ENCODE measurements around the gene JAK3. TPM values are rescaled to one million over a fixed set of nuclear protein-coding genes. Genes with fewer than 3 reads are reported as not detected.

Gene JAK3
- total and polyA plus RNA-seq, 2 of the 13 experiments (the other 11 are each of a cell fraction or from before 2014, with no cell fraction given), result 3.4 to 18.6 TPM

- TF ChIP-seq ZSCAN12 (CRISPR knock-in tag; IDR thresholded peaks at IDR 0.05) (no peak), GLI4 (CRISPR knock-in tag; IDR thresholded peaks at IDR 0.05; ENCODE audit: borderline replicate concordance) (0 out of 2 replicates have a peak, but pooled peaks have one; percentile 78), BCLAF1 (IDR thresholded peaks at IDR 0.05) (no peak), ELK4 (CRISPR knock-in tag; IDR thresholded peaks at IDR 0.05; ENCODE audit: borderline replicate concordance) (no peak), ZNF784 (CRISPR knock-in tag; IDR thresholded peaks at IDR 0.05; ENCODE audit: borderline replicate concordance) (no peak; the same call in 1 of the 2 replicates), ELF3 (CRISPR knock-in tag; IDR thresholded peaks at IDR 0.05) (peak; percentile 88), ZBTB40 (IDR thresholded peaks at IDR 0.05) (peak; percentile 72), ZBTB40 (CRISPR knock-in tag; IDR thresholded peaks at IDR 0.05) (no peak)
Measured at GRCh38 chr19:17859533-17860330, 11.9 kb upstream of the JAK3 start, which contains the start of gene RPL18A (continued).
